ENCODE results near the gene EMC8. TPM values are rescaled to one million over a fixed set of nuclear protein-coding genes. Genes with fewer than 3 reads are reported as not detected.

Gene EMC8
- polyA plus RNA-seq, 1 of the 3 experiments (the other 2 are of a cell fraction): 45.9 TPM

DNA sequence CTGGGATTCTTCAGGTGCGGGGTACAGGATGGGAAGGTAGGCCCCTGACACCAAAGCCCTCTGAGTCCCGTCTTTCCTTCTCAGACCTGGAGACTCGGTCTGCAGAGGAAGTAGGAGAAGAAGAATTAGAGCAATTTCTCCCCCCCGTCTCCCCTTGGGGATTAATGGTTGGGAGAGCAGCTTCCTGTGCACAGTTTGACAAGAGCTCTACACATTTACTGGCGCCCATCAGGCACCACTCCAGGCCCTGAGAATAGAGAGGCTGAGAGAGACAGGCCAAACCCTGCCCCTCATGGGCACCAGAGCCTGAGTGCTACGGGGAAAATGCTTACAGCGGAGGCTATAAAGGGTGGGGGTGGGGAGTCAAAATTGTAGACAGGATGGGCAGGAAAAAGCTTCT lies 44.9 kb downstream of the EMC8 start:
- H3K9me3 ChIP-seq: no peaks in the 10 kb centered on the region
- no peaks in the 10 kb centered on the region for H3K27me3 ChIP-seq (ENCODE audit: insufficient read depth)
- no peak overlapping the region for H2AFZ ChIP-seq (ENCODE audit: low read depth)
- ChIA-PET POLR2A (no interaction called here), CTCF (interaction anchor here (1.2 kb wide), 1 partner anchor 9 kb away, joined by 5 read pairs; no protein-coding TSS in a partner anchor)
- peaks cover 8% of the 10 kb centered on the region; the same call in 1 of the 2 replicates for H3K79me2 ChIP-seq (ENCODE audit: insufficient read depth)
- H3K9ac ChIP-seq: no peak overlapping the region
- H3K9me2 ChIP-seq: no peaks in the 10 kb centered on the region
- peaks cover 10 to 14% of the 10 kb centered on the region in 2 experiments; a peak in 2 of 4 replicates for H3K4me1 ChIP-seq (ENCODE audit: control insufficient read depth in 1 of 2, insufficient read depth in 2 of 2, low read depth in 1 of 2, low read length in 1 of 2)
- peaks cover 14% of the 10 kb centered on the region for H3F3A ChIP-seq (replicated peaks; ENCODE audit: insufficient read depth)
- TF ChIP-seq MXI1 (IDR thresholded peaks at IDR 0.05; ENCODE audit: low read depth, low read length) (no peak), ELF1 (IDR thresholded peaks at IDR 0.05) (no peak), NFIC (IDR thresholded peaks at IDR 0.05; ENCODE audit: borderline replicate concordance) (no peak), SMC3 (IDR thresholded peaks at IDR 0.05; ENCODE audit: low read depth, low read length) (no peak), CHD2 (IDR thresholded peaks at IDR 0.05; ENCODE audit: low read length, partially characterized antibody) (no peak), EZH2phosphoT487 (IDR thresholded peaks at IDR 0.05; ENCODE audit: borderline replicate concordance, low read depth) (no peak), RFX5 (IDR thresholded peaks at IDR 0.05; ENCODE audit: low read length) (no peak), TAF1 (IDR thresholded peaks at IDR 0.05; ENCODE audit: borderline replicate concordance, low read depth, low read length) (no peak), SIN3A (IDR thresholded peaks at IDR 0.05; ENCODE audit: borderline replicate concordance, low read depth, low read length) (no peak), JUND (IDR thresholded peaks at IDR 0.05) (no peak), GABPA (IDR thresholded peaks at IDR 0.05; ENCODE audit: low read depth) (no peak), FOXJ3 (CRISPR knock-in tag; IDR thresholded peaks at IDR 0.05) (no peak), FOSL2 (IDR thresholded peaks at IDR 0.05; ENCODE audit: borderline replicate concordance, low read depth) (no peak), RXRA (IDR thresholded peaks at IDR 0.05; ENCODE audit: borderline replicate concordance, low read depth) (no peak)
- H4K20me1 ChIP-seq (ENCODE audit: insufficient read depth): no peaks in the 10 kb centered on the region
- no peaks in the 10 kb centered on the region for H3K36me3 ChIP-seq (replicated peaks in 1 of 2; ENCODE audit: control insufficient read depth in 1 of 2, insufficient read depth in 2 of 2, low read length in 1 of 2)
- H3K4me3 ChIP-seq (ENCODE audit: low read depth in 2 of 2, low read length in 1 of 2): no peak overlapping the region
- H3K27ac ChIP-seq (ENCODE audit: low read depth in 2 of 2, low read length in 1 of 2): no peak overlapping the region
- 89% methylated on average over 7 of the region's 7 CpGs for WGBS (ENCODE audit: low lambda C conversion rate)
- H3K4me2 ChIP-seq: no peak overlapping the region
- DNase-seq: no peak

DNA sequence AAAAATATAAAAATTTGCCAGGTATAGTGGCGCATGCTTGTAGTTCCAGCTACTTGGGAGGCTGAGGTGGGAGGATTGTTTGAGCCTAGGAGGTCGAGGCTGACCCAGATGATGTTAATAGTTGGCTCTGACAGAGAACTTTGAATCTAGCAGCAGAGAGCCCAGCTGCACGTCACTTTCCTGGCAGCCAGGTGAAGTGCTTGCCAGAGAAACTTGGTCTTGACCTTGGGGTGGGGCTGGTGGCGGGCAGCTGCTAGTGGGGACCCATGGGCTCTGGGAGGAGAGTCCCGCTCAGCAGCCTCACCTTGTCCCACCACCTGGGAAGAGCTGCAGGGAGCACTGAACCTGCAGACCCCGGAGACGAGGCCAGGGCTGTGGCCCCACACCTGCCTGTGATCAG lies 45.4 kb downstream of the EMC8 start:
- Histone ChIP-seq H3K4me2 (no peak overlapping the region), H3K9ac (no peak overlapping the region), H3F3A (replicated peaks; ENCODE audit: insufficient read depth) (peaks cover 14% of the 10 kb centered on the region), H3K79me2 (ENCODE audit: insufficient read depth) (peaks cover 11% of the 10 kb centered on the region; the same call in 1 of the 2 replicates), H3K4me1 (ENCODE audit: control insufficient read depth in 1 of 2, insufficient read depth in 2 of 2, low read depth in 1 of 2, low read length in 1 of 2) (peaks cover 10 to 14% of the 10 kb centered on the region in 2 experiments; a peak in 2 of 4 replicates), H3K4me3 (ENCODE audit: low read depth in 2 of 2, low read length in 1 of 2) (no peak overlapping the region), H3K27me3 (ENCODE audit: insufficient read depth) (no peaks in the 10 kb centered on the region), H3K27ac (ENCODE audit: low read depth in 2 of 2, low read length in 1 of 2) (no peak overlapping the region), H2AFZ (ENCODE audit: low read depth) (no peak overlapping the region), H4K20me1 (ENCODE audit: insufficient read depth) (no peaks in the 10 kb centered on the region), H3K9me3 (no peaks in the 10 kb centered on the region), H3K36me3 (replicated peaks in 1 of 2; ENCODE audit: control insufficient read depth in 1 of 2, insufficient read depth in 2 of 2, low read length in 1 of 2) (no peaks in the 10 kb centered on the region), H3K9me2 (no peaks in the 10 kb centered on the region)
- ChIA-PET CTCF (interaction anchor here (1.2 kb wide), 1 partner anchor 9 kb away, joined by 5 read pairs; no protein-coding TSS in a partner anchor), POLR2A (no interaction called here)
- DNase-seq: no peak
- 87% methylated on average over 5 of the region's 7 CpGs for WGBS (ENCODE audit: low lambda C conversion rate)
- TF ChIP-seq YY1 (IDR thresholded peaks at IDR 0.05; ENCODE audit: low read depth) (no peak), RAD21 (IDR thresholded peaks at IDR 0.05; ENCODE audit: low read length) (no peak), EP300 (IDR thresholded peaks at IDR 0.05; ENCODE audit: borderline replicate concordance in 1 of 2, low read depth in 1 of 2, low read length in 1 of 2) (no peak), NRF1 (IDR thresholded peaks at IDR 0.05; ENCODE audit: low read depth, low read length) (no peak), SIN3A (IDR thresholded peaks at IDR 0.05; ENCODE audit: borderline replicate concordance, low read depth, low read length) (no peak), GATA2 (CRISPR knock-in tag; IDR thresholded peaks at IDR 0.05) (no peak)
- TF ChIP-seq, protein P1, sequence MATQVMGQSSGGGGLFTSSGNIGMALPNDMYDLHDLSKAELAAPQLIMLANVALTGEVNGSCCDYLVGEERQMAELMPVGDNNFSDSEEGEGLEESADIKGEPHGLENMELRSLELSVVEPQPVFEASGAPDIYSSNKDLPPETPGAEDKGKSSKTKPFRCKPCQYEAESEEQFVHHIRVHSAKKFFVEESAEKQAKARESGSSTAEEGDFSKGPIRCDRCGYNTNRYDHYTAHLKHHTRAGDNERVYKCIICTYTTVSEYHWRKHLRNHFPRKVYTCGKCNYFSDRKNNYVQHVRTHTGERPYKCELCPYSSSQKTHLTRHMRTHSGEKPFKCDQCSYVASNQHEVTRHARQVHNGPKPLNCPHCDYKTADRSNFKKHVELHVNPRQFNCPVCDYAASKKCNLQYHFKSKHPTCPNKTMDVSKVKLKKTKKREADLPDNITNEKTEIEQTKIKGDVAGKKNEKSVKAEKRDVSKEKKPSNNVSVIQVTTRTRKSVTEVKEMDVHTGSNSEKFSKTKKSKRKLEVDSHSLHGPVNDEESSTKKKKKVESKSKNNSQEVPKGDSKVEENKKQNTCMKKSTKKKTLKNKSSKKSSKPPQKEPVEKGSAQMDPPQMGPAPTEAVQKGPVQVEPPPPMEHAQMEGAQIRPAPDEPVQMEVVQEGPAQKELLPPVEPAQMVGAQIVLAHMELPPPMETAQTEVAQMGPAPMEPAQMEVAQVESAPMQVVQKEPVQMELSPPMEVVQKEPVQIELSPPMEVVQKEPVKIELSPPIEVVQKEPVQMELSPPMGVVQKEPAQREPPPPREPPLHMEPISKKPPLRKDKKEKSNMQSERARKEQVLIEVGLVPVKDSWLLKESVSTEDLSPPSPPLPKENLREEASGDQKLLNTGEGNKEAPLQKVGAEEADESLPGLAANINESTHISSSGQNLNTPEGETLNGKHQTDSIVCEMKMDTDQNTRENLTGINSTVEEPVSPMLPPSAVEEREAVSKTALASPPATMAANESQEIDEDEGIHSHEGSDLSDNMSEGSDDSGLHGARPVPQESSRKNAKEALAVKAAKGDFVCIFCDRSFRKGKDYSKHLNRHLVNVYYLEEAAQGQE (IDR thresholded peaks at IDR 0.05; ENCODE audit: low read depth, low read length): no peak
- TF ChIP-seq, protein P2, sequence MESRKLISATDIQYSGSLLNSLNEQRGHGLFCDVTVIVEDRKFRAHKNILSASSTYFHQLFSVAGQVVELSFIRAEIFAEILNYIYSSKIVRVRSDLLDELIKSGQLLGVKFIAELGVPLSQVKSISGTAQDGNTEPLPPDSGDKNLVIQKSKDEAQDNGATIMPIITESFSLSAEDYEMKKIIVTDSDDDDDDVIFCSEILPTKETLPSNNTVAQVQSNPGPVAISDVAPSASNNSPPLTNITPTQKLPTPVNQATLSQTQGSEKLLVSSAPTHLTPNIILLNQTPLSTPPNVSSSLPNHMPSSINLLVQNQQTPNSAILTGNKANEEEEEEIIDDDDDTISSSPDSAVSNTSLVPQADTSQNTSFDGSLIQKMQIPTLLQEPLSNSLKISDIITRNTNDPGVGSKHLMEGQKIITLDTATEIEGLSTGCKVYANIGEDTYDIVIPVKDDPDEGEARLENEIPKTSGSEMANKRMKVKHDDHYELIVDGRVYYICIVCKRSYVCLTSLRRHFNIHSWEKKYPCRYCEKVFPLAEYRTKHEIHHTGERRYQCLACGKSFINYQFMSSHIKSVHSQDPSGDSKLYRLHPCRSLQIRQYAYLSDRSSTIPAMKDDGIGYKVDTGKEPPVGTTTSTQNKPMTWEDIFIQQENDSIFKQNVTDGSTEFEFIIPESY (IDR thresholded peaks at IDR 0.05; ENCODE audit: borderline replicate concordance, low read depth): no peak
- TF ChIP-seq, protein P3, sequence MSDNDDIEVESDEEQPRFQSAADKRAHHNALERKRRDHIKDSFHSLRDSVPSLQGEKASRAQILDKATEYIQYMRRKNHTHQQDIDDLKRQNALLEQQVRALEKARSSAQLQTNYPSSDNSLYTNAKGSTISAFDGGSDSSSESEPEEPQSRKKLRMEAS (IDR thresholded peaks at IDR 0.05; ENCODE audit: low read depth): no peak
- TF ChIP-seq, protein P4, sequence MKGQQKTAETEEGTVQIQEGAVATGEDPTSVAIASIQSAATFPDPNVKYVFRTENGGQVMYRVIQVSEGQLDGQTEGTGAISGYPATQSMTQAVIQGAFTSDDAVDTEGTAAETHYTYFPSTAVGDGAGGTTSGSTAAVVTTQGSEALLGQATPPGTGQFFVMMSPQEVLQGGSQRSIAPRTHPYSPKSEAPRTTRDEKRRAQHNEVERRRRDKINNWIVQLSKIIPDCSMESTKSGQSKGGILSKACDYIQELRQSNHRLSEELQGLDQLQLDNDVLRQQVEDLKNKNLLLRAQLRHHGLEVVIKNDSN (IDR thresholded peaks at IDR 0.05; ENCODE audit: borderline replicate concordance, low read depth): no peak
